Sigmoid colon (tissue), 4 donors: ENCODE measurements around the gene NRTN.

Experiments
- CTCF ChIP-seq, 4 experiments: fragments of 450-650 bp in 3 of 4; fragments of 200-600 bp in 1 of 4; IDR thresholded peaks; one replicate each; pipeline ENCODE4 v1.5.1; 2016 to 2019; ENCODE audit warnings: antibody characterized with exemption in 4 of 4, mild to moderate bottlenecking in 3 of 4, moderate library complexity in 2 of 4
- POLR2A ChIP-seq, 2 donors: fragments of 450-650 bp; IDR thresholded peaks; one replicate each; pipeline ENCODE4 v1.6.1; 2016; ENCODE audit warnings: antibody characterized with exemption in 2 of 2, mild to moderate bottlenecking in 2 of 2, moderate library complexity in 2 of 2
- POLR2AphosphoS5 ChIP-seq, 4 donors: sonication (generic); formaldehyde crosslinking; IDR thresholded peaks; one replicate each; pipeline ENCODE4 v1.6.1; 2017; ENCODE audit warnings: antibody characterized with exemption in 4 of 4

- no peak for TF ChIP-seq CTCF (IDR thresholded peaks at IDR 0.05)
- TF ChIP-seq POLR2A (IDR thresholded peaks at IDR 0.05), result no peak
- TF ChIP-seq POLR2AphosphoS5 (IDR thresholded peaks at IDR 0.05), result no peak
These were observed 4.6 kb downstream of the NRTN start for GRCh38 chr19:5809469-5809868.
